Ovary (tissue), 9 donors: ENCODE results near the gene TCF25. TPM values are rescaled to one million over a fixed set of nuclear protein-coding genes. Genes with fewer than 3 reads are reported as not detected.

Source experiments
- DNase-seq, 5 donors: peaks; one replicate each; pipeline ENCODE4 v3.0.0-alpha.2; 2019 to 2020
- H3K27ac ChIP-seq, 2 donors: fragments of 200-600 bp; one replicate each; pipeline versions ENCODE4 v1.5.1 to v1.8.0; 2019 to 2022
- H3K27me3 ChIP-seq: fragments of 200-600 bp; one replicate; pipeline ENCODE4 v1.8.0; 2022
- H3K36me3 ChIP-seq: fragments of 200-600 bp; sonication (generic); one replicate; pipeline ENCODE4 v1.5.1; 2019
- H3K4me1 ChIP-seq: one replicate; pipeline ENCODE4 v1.8.1; 2013; ENCODE audit warnings: mild to moderate bottlenecking, moderate library complexity; ENCODE audit not compliant: insufficient read depth
- H3K4me3 ChIP-seq: fragments of 200-600 bp; sonication (generic); one replicate; pipeline ENCODE4 v1.5.1; 2017
- H3K9me3 ChIP-seq, 2 donors: fragments of 200-600 bp in 1 of 2; sonication (generic) in 1 of 2; one replicate each; pipeline versions ENCODE4 v1.5.1 to v1.8.1; 2013 to 2019; ENCODE audit warnings: mild to moderate bottlenecking in 1 of 2, moderate library complexity in 1 of 2
- EP300 ChIP-seq: sonication (generic); formaldehyde crosslinking; IDR thresholded peaks from one replicate; pipeline ENCODE4 v1.6.1; 2017; ENCODE audit warnings: antibody characterized with exemption
- POLR2A ChIP-seq: fragments of 450-650 bp; IDR thresholded peaks from one replicate; pipeline ENCODE4 v1.6.1; 2017; ENCODE audit warnings: antibody characterized with exemption, mild to moderate bottlenecking, moderate library complexity
- WGBS, 3 donors: extraction: QIAGEN DNeasy Blood & Tissue Kit in 1 of 3; methylation state at CpG; one replicate each; pipeline versions ENCODE4 v1.1.5 to v1.1.7; 2013 to 2017; 5-methylcytosine and 5-hydroxymethylcytosine counted together
- intact Hi-C, 4 donors: fragments of 100-400 bp; cut with DNase I; formaldehyde crosslinking; loops; one replicate each; pipeline versions ENCODE4 v1.11.0 to v1.15.1; 2022 to 2023
- polyA plus RNA-seq, 2 donors: library from polyadenylated mRNA; stranded (reverse); fragments of 200-250 nt in 1 of 2; fragments of 350-450 nt in 1 of 2; fragmentation: Illumina TruSeq in 1 of 2; extraction: RNeasy Lipid Tissue Mini Kit (QIAGEN cat#74804) in 1 of 2; gene quantifications; one replicate each; pipeline ENCODE4 v1.2.3, GENCODE V29; 2013 to 2014
- total RNA-seq, 7 donors: library from RNA; depleted of rRNA in 2 of 7; stranded (reverse); fragments of >200 nt in 2 of 7; fragmentation: NEBNext Ultra II Directional in 3 of 7; extraction: Animal tissue kit (Norgen Biotek cat#: 25700) in 3 of 7; gene quantifications; one replicate each; pipeline versions ENCODE4 v1.1.0 to v1.2.4, GENCODE V29; 2016 to 2023
- TF ChIP-seq, protein P1 (sequence below), 3 donors: fragments of 450-650 bp in 2 of 3; fragments of 200-600 bp in 1 of 3; IDR thresholded peaks; one replicate each; pipeline versions ENCODE4 v1.5.1 to v1.8.0; 2016 to 2022; ENCODE audit warnings: antibody characterized with exemption in 3 of 3, mild to moderate bottlenecking in 1 of 3
- donor health status: DM: no; HTN: no; CAD: no; lungs with moderate emphysema.
- donor health status: DM: no; HTN: no; CAD: no.
- donor health status: Bipolar disorder and iron deficiency.
- donor health status: DM: yes; HTN: yes; CAD: no.
- donor health status: DM: no; HTN: no; CAD: no.
- donor health status: DM: yes; HTN: yes; CAD: no.

TCF25 gene
- total and polyA plus RNA-seq, 9 donors, result 122 to 210 (median 185) TPM

DNA sequence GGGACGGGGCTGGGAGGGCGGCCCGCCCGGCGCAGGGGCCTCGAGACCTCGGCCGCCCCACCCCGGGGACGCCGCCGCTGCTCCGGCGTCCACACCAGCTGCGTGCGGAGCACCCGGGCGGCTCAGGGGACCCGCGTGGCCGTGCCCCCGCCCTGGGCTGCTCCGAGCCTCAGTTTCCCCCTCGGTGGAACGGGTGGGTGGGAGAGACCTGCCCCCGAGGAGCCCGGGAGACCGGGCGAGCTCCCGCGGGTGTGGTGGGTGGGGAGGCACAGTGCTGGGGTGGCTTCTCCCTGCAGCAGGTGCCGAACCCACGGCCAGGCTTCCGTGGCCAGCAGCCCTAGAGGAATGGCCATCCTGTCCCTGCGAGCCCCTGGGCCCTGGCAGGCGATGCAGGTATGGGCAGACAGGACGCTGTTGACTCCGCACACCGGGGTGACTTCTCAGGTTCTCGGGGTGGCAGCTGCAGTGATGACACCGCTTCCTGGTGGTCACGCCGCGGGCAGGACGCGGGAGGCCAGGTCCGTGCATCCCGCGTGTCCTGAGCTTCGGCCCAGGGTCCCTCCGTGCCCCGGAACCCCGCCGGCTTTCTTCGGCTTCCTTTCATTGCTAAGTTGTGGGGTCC is 75.8 kb downstream of the TCF25 start:
- 14 to 64% (median 48%) methylated on average over 9 to 55 of the region's 55 CpGs for WGBS, 3 donors
- no peak for TF ChIP-seq EP300
- no peaks in the 10 kb centered on the region for H3K9me3 ChIP-seq
- peak overlapping the region; percentile 50 for H3K4me3 ChIP-seq
- intact Hi-C loops, result no loop called here
- H3K27me3 ChIP-seq, result no peaks in the 10 kb centered on the region
- peaks cover 14% of the 10 kb centered on the region for H3K4me1 ChIP-seq
- DNase-seq, result peak in 2 of 5 donors; percentile 45 to 48
- no peaks in the 10 kb centered on the region for H3K36me3 ChIP-seq
- no peak overlapping the region for H3K27ac ChIP-seq

DNA sequence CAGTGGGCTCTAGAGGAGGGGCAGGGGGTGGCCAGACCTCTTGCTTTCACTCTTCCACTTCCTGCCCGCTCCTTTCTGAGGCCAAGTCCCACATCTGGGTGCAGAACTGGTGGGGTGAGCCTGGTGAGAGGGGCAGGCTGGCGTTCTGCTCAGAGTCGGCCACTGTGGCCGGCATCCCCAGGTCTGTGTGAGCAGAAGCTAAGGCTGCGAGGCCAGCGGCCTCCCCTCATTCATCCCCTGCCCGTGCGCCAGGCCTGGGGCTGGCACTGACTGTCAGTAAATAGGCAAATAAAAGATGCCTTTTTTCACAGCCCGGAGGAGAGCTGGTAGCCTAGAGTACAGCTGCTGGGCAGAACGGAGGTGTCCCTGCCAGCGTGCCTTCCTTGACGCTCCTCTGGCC is 76.4 kb downstream of the TCF25 start:
- H3K4me3 ChIP-seq, result no peak overlapping the region

DNA sequence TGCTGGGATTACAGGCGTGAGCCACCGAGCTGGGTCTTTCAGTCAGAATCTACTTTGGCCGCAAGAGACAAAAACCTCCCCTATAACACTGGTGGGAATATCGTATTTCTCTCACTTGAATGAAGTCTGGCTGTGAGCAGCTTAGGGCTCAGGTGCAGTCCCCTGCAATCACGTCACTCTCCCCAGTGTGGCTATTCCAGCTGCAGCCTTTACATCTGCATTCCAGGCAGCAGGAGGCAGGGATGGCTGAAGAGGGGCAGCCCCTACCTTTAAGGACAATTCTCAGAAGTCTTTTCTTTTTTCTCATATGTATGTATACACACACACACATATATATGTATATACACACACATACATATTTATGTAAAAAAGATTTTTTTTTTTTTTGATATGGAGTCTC is 78.1 kb downstream of the TCF25 start:
- H3K4me3 ChIP-seq, result no peak overlapping the region
- 86 to 89% (median 88%) methylated on average over 5 of the region's 5 CpGs for WGBS, 3 donors

More for the DNA sequence above, 76.4 kb downstream of the TCF25 start:
- no peak for DNase-seq
- Histone ChIP-seq H3K27me3 (no peaks in the 10 kb centered on the region), H3K9me3 (no peaks in the 10 kb centered on the region), H3K36me3 (no peaks in the 10 kb centered on the region), H3K27ac (no peak overlapping the region), H3K4me1 (peaks cover 14% of the 10 kb centered on the region)
- no peak for TF ChIP-seq POLR2A
- TF ChIP-seq, protein P1, sequence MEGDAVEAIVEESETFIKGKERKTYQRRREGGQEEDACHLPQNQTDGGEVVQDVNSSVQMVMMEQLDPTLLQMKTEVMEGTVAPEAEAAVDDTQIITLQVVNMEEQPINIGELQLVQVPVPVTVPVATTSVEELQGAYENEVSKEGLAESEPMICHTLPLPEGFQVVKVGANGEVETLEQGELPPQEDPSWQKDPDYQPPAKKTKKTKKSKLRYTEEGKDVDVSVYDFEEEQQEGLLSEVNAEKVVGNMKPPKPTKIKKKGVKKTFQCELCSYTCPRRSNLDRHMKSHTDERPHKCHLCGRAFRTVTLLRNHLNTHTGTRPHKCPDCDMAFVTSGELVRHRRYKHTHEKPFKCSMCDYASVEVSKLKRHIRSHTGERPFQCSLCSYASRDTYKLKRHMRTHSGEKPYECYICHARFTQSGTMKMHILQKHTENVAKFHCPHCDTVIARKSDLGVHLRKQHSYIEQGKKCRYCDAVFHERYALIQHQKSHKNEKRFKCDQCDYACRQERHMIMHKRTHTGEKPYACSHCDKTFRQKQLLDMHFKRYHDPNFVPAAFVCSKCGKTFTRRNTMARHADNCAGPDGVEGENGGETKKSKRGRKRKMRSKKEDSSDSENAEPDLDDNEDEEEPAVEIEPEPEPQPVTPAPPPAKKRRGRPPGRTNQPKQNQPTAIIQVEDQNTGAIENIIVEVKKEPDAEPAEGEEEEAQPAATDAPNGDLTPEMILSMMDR (IDR thresholded peaks at IDR 0.05), result no peak
- no peak for TF ChIP-seq EP300
- intact Hi-C loops, result no loop called here
- 80 to 86% (median 81%) methylated on average over 12 of the region's 12 CpGs for WGBS, 3 donors

DNA sequence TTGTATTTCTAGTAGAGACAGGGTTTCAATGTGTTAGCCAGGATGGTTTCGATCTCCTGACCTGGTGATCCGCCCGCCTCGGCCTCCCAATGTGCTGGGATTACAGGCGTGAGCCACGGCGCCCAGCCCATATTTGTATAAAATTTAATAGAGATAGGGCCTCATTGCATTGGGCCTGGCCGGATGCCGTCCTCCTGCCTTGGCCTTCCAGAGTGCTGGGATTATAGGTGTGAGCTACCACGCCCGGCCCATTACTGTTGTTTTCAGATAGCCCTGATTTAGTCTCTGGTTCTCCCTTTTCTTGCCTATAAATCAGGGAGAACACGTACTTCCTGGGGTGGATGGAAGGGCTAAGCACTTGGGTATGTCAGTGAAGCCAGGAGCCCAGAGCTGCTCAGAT is 78.7 kb downstream of the TCF25 start:
- no peak overlapping the region for H3K27ac ChIP-seq
- WGBS, 3 donors, result 92 to 94% (median 93%) methylated on average over 12 of the region's 12 CpGs
- no peaks in the 10 kb centered on the region for H3K36me3 ChIP-seq
- intact Hi-C loops, result no loop called here
- H3K4me3 ChIP-seq, result no peak overlapping the region
- peaks cover 13% of the 10 kb centered on the region for H3K4me1 ChIP-seq
- no peaks in the 10 kb centered on the region for H3K27me3 ChIP-seq
- TF ChIP-seq, protein P1 (IDR thresholded peaks at IDR 0.05), result no peak
- TF ChIP-seq EP300, result no peak
- no peak for TF ChIP-seq POLR2A
- no peaks in the 10 kb centered on the region for H3K9me3 ChIP-seq
- DNase-seq, result no peak

More for the DNA sequence above, 78.1 kb downstream of the TCF25 start:
- intact Hi-C loops, result no loop called here
- no peak overlapping the region for H3K27ac ChIP-seq
- no peak for DNase-seq
- no peaks in the 10 kb centered on the region for H3K36me3 ChIP-seq
- TF ChIP-seq, protein P1 (IDR thresholded peaks at IDR 0.05), result no peak
- no peak for TF ChIP-seq EP300
- no peak for TF ChIP-seq POLR2A
- H3K27me3 ChIP-seq, result no peaks in the 10 kb centered on the region
- no peaks in the 10 kb centered on the region for H3K9me3 ChIP-seq
- peaks cover 14% of the 10 kb centered on the region for H3K4me1 ChIP-seq

DNA sequence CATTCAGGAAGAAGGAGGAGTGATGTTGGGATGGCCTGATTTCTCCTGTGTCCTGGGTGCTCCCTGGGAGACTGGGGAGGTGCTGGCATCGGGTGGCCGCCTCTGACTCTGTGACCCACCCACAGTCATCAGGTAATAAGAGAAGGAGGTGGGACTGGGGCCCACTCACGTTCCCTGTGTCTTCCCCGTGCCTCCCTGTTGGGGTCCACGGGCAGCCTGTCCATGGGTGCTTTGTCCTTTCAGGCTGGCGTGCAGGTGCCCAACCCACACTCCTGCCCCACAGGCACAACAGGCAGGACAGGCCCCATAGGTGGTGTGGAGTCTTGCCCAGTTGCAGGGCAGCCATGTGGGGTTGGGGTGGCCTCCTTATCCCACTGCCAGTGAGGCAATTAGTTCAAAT is 79.2 kb downstream of the TCF25 start:
- H3K36me3 ChIP-seq, result no peaks in the 10 kb centered on the region
- no peaks in the 10 kb centered on the region for H3K9me3 ChIP-seq
- intact Hi-C loops, result no loop called here
- H3K27ac ChIP-seq, result no peak overlapping the region
- no peak overlapping the region for H3K4me3 ChIP-seq
- peaks cover 12% of the 10 kb centered on the region for H3K4me1 ChIP-seq
- DNase-seq, result no peak
- H3K27me3 ChIP-seq, result no peaks in the 10 kb centered on the region
- WGBS, 3 donors, result 85 to 93% (median 89%) methylated on average over 6 of the region's 6 CpGs
- no peak for TF ChIP-seq POLR2A
